Limb (tissue), 2 donors: ENCODE data around the gene ADSL.

Experiments used
- DNase-seq, 2 donors: peaks; one replicate each; pipeline ENCODE4 v3.0.0-alpha.2; 2016; ENCODE audit errors: extremely low spot score in 2 of 2

ADSL gene

GRCh38 chr22:40326905-40327735 is 19.2 kb upstream of the ADSL start:
- DNase-seq, result no peak

GRCh38 chr22:40328546-40329456 is 17.5 kb upstream of the ADSL start:
- no peak for DNase-seq

- no peak for DNase-seq
These were observed 16.8 kb upstream of the ADSL start for GRCh38 chr22:40329466-40329865.

GRCh38 chr22:40330086-40330485 is 16.2 kb upstream of the ADSL start:
- DNase-seq, result no peak

- no peak for DNase-seq
These were observed 15.7 kb upstream of the ADSL start for GRCh38 chr22:40330615-40331014.

- no peak for DNase-seq
These were observed 14.6 kb upstream of the ADSL start for GRCh38 chr22:40331706-40332105.

GRCh38 chr22:40332319-40332781 is 13.9 kb upstream of the ADSL start:
- no peak for DNase-seq

GRCh38 chr22:40334060-40334459 is 12.2 kb upstream of the ADSL start:
- no peak for DNase-seq

- DNase-seq, result no peak
These were observed 11.4 kb upstream of the ADSL start for GRCh38 chr22:40334899-40335298.

- no peak for DNase-seq
These were observed 10.9 kb upstream of the ADSL start for GRCh38 chr22:40335358-40335757.

- no peak for DNase-seq
These were observed 6.3 kb upstream of the ADSL start for GRCh38 chr22:40340044-40340443.

- no peak for DNase-seq
These were observed 4.7 kb upstream of the ADSL start for GRCh38 chr22:40341604-40342003.

GRCh38 chr22:40342521-40342920 is 3.8 kb upstream of the ADSL start:
- DNase-seq, result no peak

- no peak for DNase-seq
These were observed 1.0 kb upstream of the ADSL start for GRCh38 chr22:40345271-40345670.

- no peak for DNase-seq
These were observed 500 bp upstream of the ADSL start for GRCh38 chr22:40345815-40346184.

- DNase-seq, result no peak
These were observed 1.0 kb downstream of the ADSL start for GRCh38 chr22:40347300-40347699.

- DNase-seq, result peak; percentile 47 to 55
These were observed 1.8 kb downstream of the ADSL start for GRCh38 chr22:40348025-40348658.

- DNase-seq, result no peak
These were observed 6.5 kb downstream of the ADSL start for GRCh38 chr22:40352763-40353162.

- DNase-seq, result no peak
These were observed 14.8 kb downstream of the ADSL start for GRCh38 chr22:40361100-40361499.

GRCh38 chr22:40363059-40363458 is 16.8 kb downstream of the ADSL start:
- no peak for DNase-seq

GRCh38 chr22:40364431-40364830 is 18.1 kb downstream of the ADSL start:
- DNase-seq, result no peak

GRCh38 chr22:40366068-40366467 is 19.8 kb downstream of the ADSL start:
- no peak for DNase-seq
